ENCODE measurements around the gene MEP1A.
"Not testable (repeated sequence)": the region's sequence is repeated elsewhere in the genome, so short reads cannot be mapped to it uniquely, and the experiment has no call there.

MEP1A gene

GRCh38 chr6:46763466-46763865 lies 29.7 kb upstream of the MEP1A start:
- Mint-ChIP-seq H3K4me1 (no peaks in the 10 kb centered on the region), H3K27me3 (peaks cover 3% of the 10 kb centered on the region), H3K9me3 (no peaks in the 10 kb centered on the region), H3K36me3 (no peaks in the 10 kb centered on the region), H3K4me3 (no peak overlapping the region), H3K27ac (no peak overlapping the region)
- DNase-seq, result no peak
- CTCF ChIA-PET, result no interaction called here

- H3K27me3 Mint-ChIP-seq, H3K36me3 Mint-ChIP-seq, CTCF ChIA-PET, DNase-seq, H3K4me1 Mint-ChIP-seq, H3K27ac Mint-ChIP-seq, H3K9me3 Mint-ChIP-seq, H3K4me3 Mint-ChIP-seq: not testable (repeated sequence)
Measured at GRCh38 chr6:46764280-46764679, 28.9 kb upstream of the MEP1A start.

- Mint-ChIP-seq H3K4me3 (no peak overlapping the region), H3K4me1 (no peaks in the 10 kb centered on the region), H3K9me3 (no peaks in the 10 kb centered on the region), H3K36me3 (no peaks in the 10 kb centered on the region), H3K27ac (no peak overlapping the region), H3K27me3 (peaks cover 3% of the 10 kb centered on the region)
- CTCF ChIA-PET, result no interaction called here
- no peak for DNase-seq
Measured at GRCh38 chr6:46764961-46765360, 28.2 kb upstream of the MEP1A start.

GRCh38 chr6:46772016-46772415 lies 21.2 kb upstream of the MEP1A start:
- no peak for DNase-seq
- no peaks in the 10 kb centered on the region for H3K36me3 Mint-ChIP-seq
- CTCF ChIA-PET, result no interaction called here
- no peaks in the 10 kb centered on the region for H3K27me3 Mint-ChIP-seq
- H3K4me1 Mint-ChIP-seq, result no peaks in the 10 kb centered on the region
- no peaks in the 10 kb centered on the region for H3K9me3 Mint-ChIP-seq
- H3K27ac Mint-ChIP-seq, result no peak overlapping the region
- no peak overlapping the region for H3K4me3 Mint-ChIP-seq

- Mint-ChIP-seq H3K36me3 (no peaks in the 10 kb centered on the region), H3K27me3 (no peaks in the 10 kb centered on the region), H3K4me1 (no peaks in the 10 kb centered on the region), H3K4me3 (no peak overlapping the region), H3K27ac (no peak overlapping the region), H3K9me3 (no peaks in the 10 kb centered on the region)
- no peak for DNase-seq
- CTCF ChIA-PET, result interaction anchor here (0.6 kb wide), 1 partner anchor 350 kb away, joined by 3 read pairs; no protein-coding TSS in a partner anchor
Measured at GRCh38 chr6:46772762-46773161, 20.4 kb upstream of the MEP1A start.

- CTCF ChIA-PET, result interaction anchor here (0.6 kb wide), 1 partner anchor 351 kb away, joined by 3 read pairs; no protein-coding TSS in a partner anchor
- Mint-ChIP-seq H3K27me3 (no peaks in the 10 kb centered on the region), H3K4me3 (no peak overlapping the region), H3K4me1 (no peaks in the 10 kb centered on the region), H3K36me3 (no peaks in the 10 kb centered on the region), H3K27ac (no peak overlapping the region), H3K9me3 (no peaks in the 10 kb centered on the region)
- DNase-seq, result no peak
Measured at GRCh38 chr6:46773201-46773855, 19.9 kb upstream of the MEP1A start.

GRCh38 chr6:46774736-46775135 lies 18.5 kb upstream of the MEP1A start:
- H3K9me3 Mint-ChIP-seq, H3K27ac Mint-ChIP-seq, H3K4me1 Mint-ChIP-seq, DNase-seq, H3K36me3 Mint-ChIP-seq, CTCF ChIA-PET, H3K27me3 Mint-ChIP-seq, H3K4me3 Mint-ChIP-seq: not testable (repeated sequence)

GRCh38 chr6:46776070-46776712 lies 17.0 kb upstream of the MEP1A start:
- Mint-ChIP-seq H3K36me3 (no peaks in the 10 kb centered on the region), H3K9me3 (no peaks in the 10 kb centered on the region), H3K4me3 (no peak overlapping the region), H3K27me3 (no peaks in the 10 kb centered on the region), H3K27ac (no peak overlapping the region), H3K4me1 (no peaks in the 10 kb centered on the region)
- CTCF ChIA-PET, result no interaction called here
- DNase-seq, result no peak

GRCh38 chr6:46777476-46778346 lies 15.5 kb upstream of the MEP1A start:
- CTCF ChIA-PET, result interaction anchor here (0.6 kb wide), 1 partner anchor 556 kb away, joined by 3 read pairs; no protein-coding TSS in a partner anchor
- Mint-ChIP-seq H3K27me3 (no peaks in the 10 kb centered on the region), H3K27ac (no peak overlapping the region), H3K9me3 (no peaks in the 10 kb centered on the region), H3K4me1 (no peaks in the 10 kb centered on the region), H3K36me3 (no peaks in the 10 kb centered on the region), H3K4me3 (no peak overlapping the region)
- DNase-seq, result no peak

GRCh38 chr6:46781478-46782378 lies 11.5 kb upstream of the MEP1A start:
- no peaks in the 10 kb centered on the region for H3K36me3 Mint-ChIP-seq
- no peaks in the 10 kb centered on the region for H3K27me3 Mint-ChIP-seq
- no peaks in the 10 kb centered on the region for H3K4me1 Mint-ChIP-seq
- no peak overlapping the region for H3K27ac Mint-ChIP-seq
- H3K4me3 Mint-ChIP-seq, result no peak overlapping the region
- H3K9me3 Mint-ChIP-seq, result no peaks in the 10 kb centered on the region
- DNase-seq, result peak; percentile 30
- CTCF ChIA-PET, result no interaction called here

- DNase-seq, result no peak
- Mint-ChIP-seq H3K4me3 (no peak overlapping the region), H3K27ac (no peak overlapping the region), H3K36me3 (no peaks in the 10 kb centered on the region), H3K27me3 (no peaks in the 10 kb centered on the region), H3K4me1 (no peaks in the 10 kb centered on the region), H3K9me3 (no peaks in the 10 kb centered on the region)
- CTCF ChIA-PET, result no interaction called here
Measured at GRCh38 chr6:46784535-46784934, 8.7 kb upstream of the MEP1A start.

- Mint-ChIP-seq H3K27ac (no peak overlapping the region), H3K4me3 (no peak overlapping the region), H3K27me3 (no peaks in the 10 kb centered on the region), H3K9me3 (no peaks in the 10 kb centered on the region), H3K36me3 (no peaks in the 10 kb centered on the region), H3K4me1 (no peaks in the 10 kb centered on the region)
- CTCF ChIA-PET, result no interaction called here
- DNase-seq, result no peak
Measured at GRCh38 chr6:46787871-46788540, 5.2 kb upstream of the MEP1A start.

- CTCF ChIA-PET, result interaction anchor here (0.8 kb wide), 1 partner anchor 378 kb away, joined by 3 read pairs; no protein-coding TSS in a partner anchor
- Mint-ChIP-seq H3K4me3 (no peak overlapping the region), H3K9me3 (no peaks in the 10 kb centered on the region), H3K4me1 (no peaks in the 10 kb centered on the region), H3K36me3 (no peaks in the 10 kb centered on the region), H3K27me3 (no peaks in the 10 kb centered on the region), H3K27ac (no peak overlapping the region)
- no peak for DNase-seq
Measured at GRCh38 chr6:46788791-46789190, 4.4 kb upstream of the MEP1A start.

Data from activated naive CD4-positive, alpha-beta T cell treated with anti-CD3 and anti-CD28 coated beads, Interleukin-2, amount 10 ng/mL, durations not matched to agents 7 days and 5 days (primary cell).